Measurements from ENCODE around the gene HECA.
"Not testable (repeated sequence)": the region's sequence is repeated elsewhere in the genome, so short reads cannot be mapped to it uniquely, and the experiment has no call there.

HECA gene

GRCh38 chr6:139212460-139212859 is 77.6 kb downstream of the HECA start:
- DNase-seq, result not testable (repeated sequence)

- peak; percentile 12 for DNase-seq
These were observed 84.4 kb downstream of the HECA start for GRCh38 chr6:139219271-139219729.

GRCh38 chr6:139219746-139220145 is 84.9 kb downstream of the HECA start:
- DNase-seq, result no peak

- DNase-seq, result not testable (repeated sequence)
These were observed 93.5 kb downstream of the HECA start for GRCh38 chr6:139228387-139228786.
